ENCODE measurements around the gene TIMM44.

Gene TIMM44

DNA sequence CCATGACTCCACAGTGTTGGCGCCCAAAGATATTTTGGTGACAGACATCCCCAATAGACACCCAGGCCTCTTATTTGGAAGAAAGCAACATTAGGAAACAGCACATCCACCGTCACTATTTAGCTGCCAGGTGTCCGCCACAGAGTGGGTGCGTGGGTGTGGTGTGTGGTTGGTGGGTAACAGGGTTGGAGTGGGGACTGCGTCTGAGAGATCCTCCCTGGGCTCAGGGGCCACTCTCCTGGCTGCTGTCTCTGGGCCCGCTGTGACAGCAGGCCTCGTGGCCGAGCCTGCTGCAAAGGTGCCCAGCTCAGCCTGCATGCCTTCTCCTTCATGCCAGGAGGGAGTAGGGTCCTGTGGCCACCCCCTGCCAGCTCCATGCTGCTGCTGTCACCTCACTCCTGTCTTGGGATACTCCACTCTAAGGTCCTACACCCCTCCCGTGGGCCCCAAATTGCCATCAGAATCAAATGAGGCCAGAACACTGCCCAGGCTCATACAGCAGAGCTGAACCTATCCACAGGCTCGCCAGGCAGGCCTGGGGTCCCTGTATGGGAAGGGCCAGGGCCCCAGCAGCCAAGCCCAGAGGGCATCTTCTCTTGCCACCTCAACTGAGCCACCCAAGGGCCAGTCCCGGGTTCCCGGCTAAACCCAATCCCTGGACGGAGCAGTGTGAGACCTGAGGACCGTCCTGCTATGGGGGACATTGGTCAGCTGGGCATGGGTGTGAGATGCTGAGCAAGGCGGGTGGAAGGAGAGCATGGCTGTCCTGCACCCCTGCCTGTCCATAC is 24.7 kb upstream of the TIMM44 start:
- TF ChIP-seq, protein P1, sequence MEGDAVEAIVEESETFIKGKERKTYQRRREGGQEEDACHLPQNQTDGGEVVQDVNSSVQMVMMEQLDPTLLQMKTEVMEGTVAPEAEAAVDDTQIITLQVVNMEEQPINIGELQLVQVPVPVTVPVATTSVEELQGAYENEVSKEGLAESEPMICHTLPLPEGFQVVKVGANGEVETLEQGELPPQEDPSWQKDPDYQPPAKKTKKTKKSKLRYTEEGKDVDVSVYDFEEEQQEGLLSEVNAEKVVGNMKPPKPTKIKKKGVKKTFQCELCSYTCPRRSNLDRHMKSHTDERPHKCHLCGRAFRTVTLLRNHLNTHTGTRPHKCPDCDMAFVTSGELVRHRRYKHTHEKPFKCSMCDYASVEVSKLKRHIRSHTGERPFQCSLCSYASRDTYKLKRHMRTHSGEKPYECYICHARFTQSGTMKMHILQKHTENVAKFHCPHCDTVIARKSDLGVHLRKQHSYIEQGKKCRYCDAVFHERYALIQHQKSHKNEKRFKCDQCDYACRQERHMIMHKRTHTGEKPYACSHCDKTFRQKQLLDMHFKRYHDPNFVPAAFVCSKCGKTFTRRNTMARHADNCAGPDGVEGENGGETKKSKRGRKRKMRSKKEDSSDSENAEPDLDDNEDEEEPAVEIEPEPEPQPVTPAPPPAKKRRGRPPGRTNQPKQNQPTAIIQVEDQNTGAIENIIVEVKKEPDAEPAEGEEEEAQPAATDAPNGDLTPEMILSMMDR (IDR thresholded peaks at IDR 0.05; ENCODE audit: low read depth, low read length) = no peak
- Histone ChIP-seq H3K27ac (no peak overlapping the region), H3K9me3 (ENCODE audit: severe bottlenecking) (no peaks in the 10 kb centered on the region), H3K36me3 (peaks cover 93% of the 10 kb centered on the region), H3K27me3 (ENCODE audit: insufficient read depth, low read depth, severe bottlenecking) (no peaks in the 10 kb centered on the region), H3K4me3 (ENCODE audit: low read depth, low read length) (no peak overlapping the region)
- DNase-seq = no peak

DNA sequence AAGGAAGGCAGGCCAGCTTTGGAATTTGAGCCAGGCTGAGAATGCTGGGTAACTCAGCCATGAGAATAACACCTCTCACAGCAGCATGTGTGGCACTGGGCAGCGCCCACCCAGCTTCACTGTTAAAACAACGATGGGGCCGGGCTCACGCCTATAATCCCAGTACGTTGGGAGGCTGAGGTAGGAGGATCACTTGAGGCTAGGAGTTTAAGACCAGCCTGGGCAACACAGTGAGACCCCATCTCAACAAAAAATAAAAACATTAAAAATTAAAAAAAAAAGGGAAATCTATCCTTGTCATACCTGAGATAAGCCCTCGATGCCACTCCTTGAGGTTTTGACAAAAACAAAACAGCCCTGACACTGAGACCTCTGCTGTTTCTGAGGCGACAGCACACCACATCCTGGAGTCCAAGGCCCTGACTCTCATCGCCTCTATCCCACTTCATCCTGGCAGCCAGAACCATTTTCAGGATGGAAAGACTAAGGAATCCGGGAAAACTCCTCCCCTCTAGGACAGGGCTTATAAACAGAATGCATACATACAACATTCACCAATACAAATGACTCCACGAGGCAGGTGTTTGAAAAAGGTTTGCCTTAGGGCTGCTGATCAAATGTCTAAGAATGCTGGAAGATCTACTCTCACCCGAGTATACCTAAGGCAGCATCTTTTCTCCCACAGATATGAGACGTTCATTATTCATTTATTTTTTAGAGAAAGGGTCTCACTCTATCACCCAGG is 22.6 kb upstream of the TIMM44 start:
- DNase-seq = no peak
- no peak overlapping the region for H3K4me3 ChIP-seq (ENCODE audit: low read depth, low read length)
- no peaks in the 10 kb centered on the region for H3K9me3 ChIP-seq (ENCODE audit: severe bottlenecking)
- no peaks in the 10 kb centered on the region for H3K27me3 ChIP-seq (ENCODE audit: insufficient read depth, low read depth, severe bottlenecking)
- peaks cover 94% of the 10 kb centered on the region for H3K36me3 ChIP-seq
- H3K27ac ChIP-seq = no peak overlapping the region
- TF ChIP-seq, protein P1 (IDR thresholded peaks at IDR 0.05; ENCODE audit: low read depth, low read length) = no peak

DNA sequence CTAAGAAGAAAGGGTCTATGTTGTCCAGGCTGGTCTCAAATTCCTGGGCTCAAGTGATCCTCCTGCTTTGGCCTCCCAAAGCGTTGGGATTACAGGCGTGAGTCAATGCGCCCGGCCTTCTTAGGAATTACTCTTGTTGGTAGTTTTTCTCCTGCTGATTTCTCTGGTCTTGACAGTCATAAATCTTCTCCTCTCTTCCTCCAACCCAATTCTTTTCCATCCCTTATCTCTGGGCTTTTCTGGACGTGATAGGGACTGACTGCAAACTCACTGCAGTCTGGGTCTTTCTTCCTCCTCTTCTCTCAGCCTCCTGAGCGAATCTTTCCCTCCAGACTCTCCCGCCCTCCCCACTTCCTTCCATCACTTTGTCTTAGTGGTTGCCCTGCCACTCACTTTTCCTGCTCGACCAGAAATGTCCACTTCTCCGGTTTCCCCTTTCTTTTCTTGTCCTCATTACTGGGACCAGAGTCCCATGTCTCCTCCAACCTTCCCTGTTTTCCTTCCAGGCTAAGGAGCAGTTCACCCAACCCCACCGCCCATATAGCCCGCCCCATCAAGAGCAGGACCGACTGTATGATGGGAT is 21.9 kb upstream of the TIMM44 start:
- no peak overlapping the region for H3K27ac ChIP-seq
- DNase-seq = no peak

DNA sequence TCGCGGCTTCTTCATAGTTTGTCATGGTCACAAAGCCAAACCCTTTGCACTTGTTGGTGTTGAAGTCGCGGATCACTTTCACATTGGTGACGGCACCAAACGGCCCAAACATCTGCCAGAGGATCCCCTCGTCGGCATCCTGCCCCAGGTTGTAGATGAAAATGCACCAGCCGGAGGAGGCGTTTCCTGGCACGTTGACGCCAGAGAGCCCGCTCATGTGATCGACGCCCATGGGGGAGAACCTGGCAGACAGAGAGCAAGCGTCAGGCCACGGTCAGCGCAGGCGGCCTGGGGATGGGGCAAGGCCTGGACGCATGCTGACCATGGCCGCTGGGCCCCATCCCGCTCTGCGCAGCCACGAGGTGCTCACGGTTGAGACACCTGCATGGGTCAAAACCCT is 20.1 kb upstream of the TIMM44 start:
- Histone ChIP-seq H3K27ac (no peak overlapping the region), H3K36me3 (peaks cover 86% of the 10 kb centered on the region)
- TF ChIP-seq, protein P1 (IDR thresholded peaks at IDR 0.05; ENCODE audit: low read depth, low read length) = no peak

More for the DNA sequence above, 21.9 kb upstream of the TIMM44 start:
- H3K4me3 ChIP-seq (ENCODE audit: low read depth, low read length) = no peak overlapping the region
- H3K9me3 ChIP-seq (ENCODE audit: severe bottlenecking) = no peaks in the 10 kb centered on the region
- no peaks in the 10 kb centered on the region for H3K27me3 ChIP-seq (ENCODE audit: insufficient read depth, low read depth, severe bottlenecking)
- H3K36me3 ChIP-seq = peaks cover 92% of the 10 kb centered on the region
- TF ChIP-seq, protein P1 (IDR thresholded peaks at IDR 0.05; ENCODE audit: low read depth, low read length) = no peak

DNA sequence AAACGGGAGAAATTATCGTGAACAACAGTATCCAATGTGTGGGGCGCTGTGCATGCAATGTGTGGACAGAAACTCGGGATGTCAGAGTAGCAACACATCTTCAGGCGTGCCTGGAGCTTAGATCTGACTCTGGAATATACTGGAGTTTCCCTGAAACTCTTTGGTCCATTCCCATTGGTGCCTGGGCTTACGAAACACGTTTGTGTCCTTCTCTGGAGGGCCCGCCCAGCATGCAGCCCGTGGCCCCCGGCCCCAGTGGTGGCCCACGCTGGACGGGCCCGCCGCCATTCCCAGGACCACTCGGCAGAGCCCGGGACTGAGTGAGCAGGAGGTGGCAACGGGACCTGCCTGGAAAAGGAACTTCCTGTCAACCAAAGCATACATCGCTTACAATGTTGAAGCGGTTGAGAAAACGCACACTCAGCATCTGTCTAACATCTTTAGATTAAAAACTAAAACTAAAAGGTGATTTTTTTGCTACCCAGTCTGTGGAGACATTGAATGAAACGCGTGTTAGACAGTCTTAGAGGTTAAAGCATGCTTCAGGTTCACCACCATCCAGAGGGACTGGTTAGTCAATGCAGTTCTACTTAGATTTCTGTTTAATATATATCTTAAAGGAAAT is 19.3 kb upstream of the TIMM44 start:
- Histone ChIP-seq H3K27ac (no peak overlapping the region), H3K27me3 (ENCODE audit: insufficient read depth, low read depth, severe bottlenecking) (no peaks in the 10 kb centered on the region), H3K36me3 (peaks cover 78% of the 10 kb centered on the region), H3K9me3 (ENCODE audit: severe bottlenecking) (no peaks in the 10 kb centered on the region), H3K4me3 (ENCODE audit: low read depth, low read length) (no peak overlapping the region)
- TF ChIP-seq, protein P1 (IDR thresholded peaks at IDR 0.05; ENCODE audit: low read depth, low read length) = no peak
- no peak for DNase-seq

More for the DNA sequence above, 20.1 kb upstream of the TIMM44 start:
- H3K4me3 ChIP-seq (ENCODE audit: low read depth, low read length) = no peak overlapping the region
- no peaks in the 10 kb centered on the region for H3K9me3 ChIP-seq (ENCODE audit: severe bottlenecking)
- DNase-seq = no peak
- no peaks in the 10 kb centered on the region for H3K27me3 ChIP-seq (ENCODE audit: insufficient read depth, low read depth, severe bottlenecking)
